GM10266 (cell line): ENCODE results near the gene EXTL1.
A peak's percentile ranks its signal among the peaks of the same experiment; 100 is the strongest.

Experiments used
- DNase-seq: peaks from one replicate; pipeline ENCODE4 v3.0.0; 2012; ENCODE audit errors: extremely low spot score
- TF ChIP-seq, protein P1 (sequence below): IDR thresholded peaks from 2 replicates; pipeline ENCODE4 v1.5.1; 2012; ENCODE audit warnings: mild to moderate bottlenecking, low read depth; ENCODE audit not compliant: control insufficient read depth, insufficient read depth; ENCODE audit errors: missing control alignments

The EXTL1 gene

GRCh38 chr1:25992689-25993171 lies 28.8 kb upstream of the EXTL1 start:
- TF ChIP-seq, protein P1, sequence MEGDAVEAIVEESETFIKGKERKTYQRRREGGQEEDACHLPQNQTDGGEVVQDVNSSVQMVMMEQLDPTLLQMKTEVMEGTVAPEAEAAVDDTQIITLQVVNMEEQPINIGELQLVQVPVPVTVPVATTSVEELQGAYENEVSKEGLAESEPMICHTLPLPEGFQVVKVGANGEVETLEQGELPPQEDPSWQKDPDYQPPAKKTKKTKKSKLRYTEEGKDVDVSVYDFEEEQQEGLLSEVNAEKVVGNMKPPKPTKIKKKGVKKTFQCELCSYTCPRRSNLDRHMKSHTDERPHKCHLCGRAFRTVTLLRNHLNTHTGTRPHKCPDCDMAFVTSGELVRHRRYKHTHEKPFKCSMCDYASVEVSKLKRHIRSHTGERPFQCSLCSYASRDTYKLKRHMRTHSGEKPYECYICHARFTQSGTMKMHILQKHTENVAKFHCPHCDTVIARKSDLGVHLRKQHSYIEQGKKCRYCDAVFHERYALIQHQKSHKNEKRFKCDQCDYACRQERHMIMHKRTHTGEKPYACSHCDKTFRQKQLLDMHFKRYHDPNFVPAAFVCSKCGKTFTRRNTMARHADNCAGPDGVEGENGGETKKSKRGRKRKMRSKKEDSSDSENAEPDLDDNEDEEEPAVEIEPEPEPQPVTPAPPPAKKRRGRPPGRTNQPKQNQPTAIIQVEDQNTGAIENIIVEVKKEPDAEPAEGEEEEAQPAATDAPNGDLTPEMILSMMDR, result no peak

DNA sequence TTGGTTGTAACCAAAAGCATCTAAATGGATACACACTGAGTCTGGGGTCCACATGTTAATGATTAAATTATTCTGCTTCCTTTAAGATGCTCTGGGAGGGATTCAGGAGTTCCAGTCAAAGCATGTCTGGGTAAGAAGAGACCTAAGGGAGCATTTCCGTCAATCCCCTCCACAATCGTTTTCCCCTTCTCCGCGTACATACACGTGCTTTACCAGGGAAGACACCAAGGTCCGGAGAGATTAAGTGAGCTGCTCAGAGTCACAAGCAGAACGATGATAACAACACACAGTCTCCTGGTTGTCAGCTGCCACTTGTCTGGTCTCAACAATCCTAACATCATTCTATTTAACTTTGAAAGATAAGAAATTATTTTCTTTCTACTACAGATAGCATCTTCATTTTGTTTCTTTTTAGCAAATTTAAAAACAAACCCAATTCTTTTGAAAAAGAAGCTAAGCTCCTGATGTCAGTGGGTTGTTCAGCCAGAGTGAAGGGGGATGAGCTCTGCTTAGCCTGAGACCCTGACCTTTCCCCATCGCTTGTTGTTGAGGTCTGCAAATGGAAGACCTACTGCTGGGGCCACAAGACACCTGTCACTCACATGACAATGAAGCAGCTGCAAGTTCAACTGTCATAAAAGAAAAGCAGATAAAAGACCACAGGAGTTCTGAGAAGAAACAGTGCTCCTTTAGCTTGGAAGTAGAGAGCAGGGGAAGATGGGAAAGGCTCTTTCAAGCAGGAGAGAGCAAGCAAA lies 28.2 kb upstream of the EXTL1 start:
- TF ChIP-seq, protein P1, result no peak
- no peak for DNase-seq

More at GRCh38 chr1:25992689-25993171, 28.8 kb upstream of the EXTL1 start:
- DNase-seq, result no peak

- TF ChIP-seq, protein P1, result no peak
- DNase-seq, result no peak
These were observed 27.0 kb upstream of the EXTL1 start for GRCh38 chr1:25994402-25995150.

GRCh38 chr1:25996966-25997827 lies 24.4 kb upstream of the EXTL1 start:
- DNase-seq, result peak; percentile 35
- TF ChIP-seq, protein P1, result no peak

GRCh38 chr1:25997828-25998761 lies 23.5 kb upstream of the EXTL1 start, which contains the start of gene PAFAH2:
TSS of gene PAFAH2 (minus strand) at chr1:25998063. CDS start at chr1:25990816, 7,247 bp downstream.
- TF ChIP-seq, protein P1, result peak; percentile 98
- DNase-seq, result peak; percentile 90
